ENCODE results near the gene APEH.
A peak's percentile ranks its signal among the peaks of the same experiment; 100 is the strongest.
"Not testable (repeated sequence)": the region's sequence is repeated elsewhere in the genome, so short reads cannot be mapped to it uniquely, and the experiment has no call there.

Gene APEH

GRCh38 chr3:49694409-49695070 lies 20.4 kb downstream of the APEH start:
- DNase-seq: not testable (repeated sequence)

DNA sequence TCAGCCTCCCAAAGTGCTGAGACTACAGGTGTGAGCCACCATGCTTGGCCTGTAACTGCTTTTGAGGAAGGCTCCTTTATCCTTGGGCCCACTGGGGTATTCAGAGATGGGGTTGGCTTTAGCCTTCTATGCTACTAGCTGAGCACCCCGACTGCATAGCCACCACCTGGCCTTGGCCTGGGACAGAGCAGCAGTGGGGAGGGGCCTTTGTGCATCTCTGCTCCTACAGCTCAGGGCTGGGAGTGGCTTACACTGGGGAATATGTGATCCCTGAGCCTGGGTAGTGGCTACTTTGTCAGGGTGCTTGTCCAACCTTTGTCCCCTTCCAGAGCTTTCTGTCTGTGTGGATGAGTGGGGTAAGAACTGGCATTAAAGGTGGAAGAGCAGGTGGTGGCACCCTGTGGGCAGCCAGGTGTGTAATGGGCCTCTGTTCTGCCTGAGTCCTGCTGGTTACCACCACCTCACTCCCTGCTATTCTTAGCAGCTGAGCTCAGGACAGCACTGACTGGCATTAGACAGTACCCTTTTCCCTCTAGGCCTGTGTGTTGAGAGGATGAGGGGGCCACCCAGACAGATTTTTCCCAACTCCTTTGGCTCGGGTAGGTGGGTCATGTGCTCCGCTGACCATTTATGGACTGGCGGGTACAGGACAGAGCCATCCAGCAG lies 21.3 kb downstream of the APEH start:
- not testable (repeated sequence) for DNase-seq

- DNase-seq: no peak
These were observed 25.3 kb downstream of the APEH start for GRCh38 chr3:49699281-49699979.

GRCh38 chr3:49700014-49700413 lies 25.9 kb downstream of the APEH start:
- DNase-seq: no peak

DNA sequence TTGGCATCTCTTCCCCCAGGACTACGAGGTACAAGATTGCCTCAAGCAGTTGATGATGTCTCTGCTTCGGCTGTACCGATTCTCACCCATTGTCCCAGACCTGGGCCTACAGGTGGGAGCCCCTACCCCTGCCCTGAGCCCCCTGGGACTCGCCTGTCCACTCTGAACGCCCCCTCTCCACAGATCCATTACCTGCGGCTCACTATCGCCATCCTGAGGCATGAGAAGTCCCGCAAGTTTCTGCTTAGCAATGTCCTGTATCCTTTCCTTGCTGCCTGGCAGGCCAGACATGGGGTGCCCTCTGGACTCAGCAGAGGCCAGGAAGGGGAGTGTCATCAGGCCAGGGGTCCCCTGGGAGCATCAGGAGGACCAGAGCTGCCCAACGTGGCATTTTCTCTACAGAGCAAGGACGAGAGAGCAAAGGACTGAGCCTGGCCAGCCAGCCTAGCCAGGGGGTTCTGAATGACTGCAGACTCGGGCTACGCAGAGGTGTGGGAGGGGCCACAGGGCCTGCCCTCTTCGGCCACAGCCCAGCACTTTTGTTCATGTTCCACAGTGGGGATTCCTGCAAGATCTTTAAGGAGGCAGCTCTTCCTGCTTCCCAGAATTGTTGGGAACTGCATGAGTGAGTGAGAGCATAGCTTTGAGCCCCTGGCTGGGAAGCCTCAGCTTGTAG lies 26.4 kb downstream of the APEH start:
- DNase-seq: no peak

DNA sequence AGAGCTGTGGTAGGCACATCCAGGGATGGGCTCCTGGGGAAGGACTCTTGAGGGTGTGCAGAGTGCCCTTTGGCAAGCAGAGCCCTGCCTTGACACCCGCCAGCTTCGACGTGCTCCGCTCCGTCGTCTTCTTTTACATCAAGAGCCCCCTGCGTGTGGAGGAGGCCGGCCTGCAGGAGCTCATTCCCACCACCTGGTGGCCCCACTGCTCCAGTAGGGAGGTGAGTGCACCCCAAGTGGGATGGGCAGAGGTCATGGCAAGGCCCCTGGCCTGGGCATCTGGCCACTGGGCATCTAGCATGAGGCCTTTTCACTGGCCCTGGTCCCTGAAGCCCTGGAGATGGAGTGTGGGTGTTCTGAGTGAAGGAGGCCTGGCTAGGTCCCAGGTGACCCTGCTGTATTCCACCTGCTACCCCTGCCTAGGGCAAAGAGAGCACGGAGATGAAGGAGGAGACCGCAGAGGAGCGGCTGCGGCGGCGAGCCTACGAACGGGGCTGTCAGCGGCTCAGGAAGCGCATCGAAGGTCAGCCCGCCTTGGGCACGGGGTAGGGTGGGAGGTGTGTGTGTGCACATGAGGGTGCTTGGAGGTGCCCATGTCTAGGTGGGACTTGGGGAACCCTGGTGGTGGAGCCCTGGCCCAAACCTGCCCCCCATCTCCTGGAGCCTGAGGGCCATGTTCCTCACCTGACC lies 27.4 kb downstream of the APEH start:
- no peak for DNase-seq

- no peak for DNase-seq
These were observed 28.5 kb downstream of the APEH start for GRCh38 chr3:49702672-49703071.

GRCh38 chr3:49703443-49703927 lies 29.3 kb downstream of the APEH start:
- DNase-seq: peak; percentile 73

- DNase-seq: no peak
These were observed 29.8 kb downstream of the APEH start for GRCh38 chr3:49703956-49704355.

GRCh38 chr3:49704629-49705028 lies 30.5 kb downstream of the APEH start:
- no peak for DNase-seq

DNA sequence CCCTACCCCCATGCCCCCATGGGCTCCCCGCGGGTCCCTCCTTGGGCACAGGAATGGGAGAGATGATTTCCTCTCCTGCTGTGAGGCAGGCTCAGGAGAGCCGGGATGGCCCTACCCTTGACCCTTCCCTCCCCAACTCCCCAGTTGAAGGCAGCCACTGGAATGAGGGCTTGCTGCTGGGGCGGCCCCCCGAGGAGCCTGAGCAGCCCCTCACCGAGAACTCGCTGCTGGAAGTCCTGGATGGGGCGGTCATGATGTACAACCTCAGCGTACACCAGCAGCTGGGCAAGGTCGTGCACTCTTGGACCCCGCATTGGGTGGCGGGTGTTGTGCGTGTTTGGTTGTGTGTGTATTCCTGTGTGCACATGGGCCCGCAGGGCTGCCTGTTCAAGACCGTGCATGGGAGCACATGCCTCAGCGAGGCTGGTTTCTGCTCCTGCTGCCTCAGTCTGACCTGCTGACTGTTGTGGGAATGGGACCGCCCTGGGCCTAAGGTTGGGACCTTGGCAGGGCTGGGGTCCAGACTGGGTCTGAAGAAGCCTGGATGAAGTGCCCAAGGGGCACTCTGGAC lies 31.3 kb downstream of the APEH start:
- DNase-seq: no peak

GRCh38 chr3:49706456-49707112 lies 32.4 kb downstream of the APEH start:
- DNase-seq: no peak

DNA sequence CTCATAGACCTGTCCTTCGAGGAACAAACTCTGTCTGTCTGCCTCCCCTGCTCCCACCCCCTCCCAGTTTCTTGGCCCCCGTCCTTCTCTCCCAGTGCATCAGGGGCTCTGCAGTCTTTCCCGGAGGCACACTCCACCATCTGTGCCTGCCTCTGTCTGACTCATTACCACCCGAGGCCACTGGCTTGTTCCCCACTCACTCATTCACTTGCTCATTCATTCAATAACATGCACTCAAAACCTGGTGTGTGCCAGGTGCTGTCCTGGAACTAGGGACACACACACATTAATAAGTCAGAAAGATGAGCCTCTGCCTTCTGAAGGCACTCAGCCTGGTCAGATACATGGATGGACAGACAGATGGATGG lies 32.9 kb downstream of the APEH start:
- no peak for DNase-seq

DNA sequence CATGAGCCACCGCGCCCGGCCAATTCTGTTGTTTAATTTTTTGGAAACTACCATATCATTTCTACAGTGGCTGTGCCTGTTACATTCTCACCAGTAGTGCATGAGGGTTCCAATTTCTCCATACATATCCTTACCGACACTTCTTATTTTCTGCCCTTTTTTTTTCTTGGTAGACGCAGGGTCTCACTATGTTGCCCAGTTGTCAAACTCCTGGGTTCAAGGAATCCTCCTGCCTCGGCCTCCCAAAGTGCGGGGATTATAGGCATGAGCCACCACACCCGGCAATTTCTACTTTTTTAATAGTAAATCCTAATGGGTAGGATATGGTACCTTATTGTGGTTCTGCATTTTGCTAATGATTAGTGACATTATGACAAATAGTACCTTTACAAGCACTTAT lies 35.7 kb downstream of the APEH start:
- no peak for DNase-seq

DNA sequence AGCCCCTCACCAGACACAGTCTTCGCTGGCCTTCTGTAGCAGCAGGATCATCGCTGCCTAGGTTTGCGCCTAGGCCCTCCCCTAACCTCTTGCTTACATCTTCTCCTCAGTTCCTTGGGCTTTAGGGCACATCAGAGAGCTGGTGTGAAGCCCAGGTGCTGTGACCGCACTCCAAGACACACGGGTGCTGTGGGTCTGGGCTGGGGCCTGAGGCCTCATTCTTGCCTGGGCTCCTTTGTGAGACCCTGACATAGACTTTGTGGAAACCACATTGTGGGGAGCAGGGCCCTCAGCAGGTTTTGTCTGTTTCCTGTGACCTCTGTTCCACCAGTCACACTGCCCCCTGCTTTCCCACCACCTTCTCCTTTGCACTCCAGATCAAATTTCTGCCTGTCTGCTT lies 37.3 kb downstream of the APEH start:
- no peak for DNase-seq

GRCh38 chr3:49712166-49712565 lies 38.0 kb downstream of the APEH start:
- no peak for DNase-seq

- DNase-seq: no peak
These were observed 38.6 kb downstream of the APEH start for GRCh38 chr3:49712631-49713317.

- DNase-seq: no peak
These were observed 39.4 kb downstream of the APEH start for GRCh38 chr3:49713336-49714105.

GRCh38 chr3:49714728-49715550 lies 40.8 kb downstream of the APEH start:
- DNase-seq: no peak

Measured in CD4-positive, alpha-beta T cell treated with Interleukin-17A for 4 hours (primary cell).